ENCODE measurements around the gene CABP2.
"Not testable (repeated sequence)": the region's sequence is repeated elsewhere in the genome, so short reads cannot be mapped to it uniquely, and the experiment has no call there.

The CABP2 gene

DNA sequence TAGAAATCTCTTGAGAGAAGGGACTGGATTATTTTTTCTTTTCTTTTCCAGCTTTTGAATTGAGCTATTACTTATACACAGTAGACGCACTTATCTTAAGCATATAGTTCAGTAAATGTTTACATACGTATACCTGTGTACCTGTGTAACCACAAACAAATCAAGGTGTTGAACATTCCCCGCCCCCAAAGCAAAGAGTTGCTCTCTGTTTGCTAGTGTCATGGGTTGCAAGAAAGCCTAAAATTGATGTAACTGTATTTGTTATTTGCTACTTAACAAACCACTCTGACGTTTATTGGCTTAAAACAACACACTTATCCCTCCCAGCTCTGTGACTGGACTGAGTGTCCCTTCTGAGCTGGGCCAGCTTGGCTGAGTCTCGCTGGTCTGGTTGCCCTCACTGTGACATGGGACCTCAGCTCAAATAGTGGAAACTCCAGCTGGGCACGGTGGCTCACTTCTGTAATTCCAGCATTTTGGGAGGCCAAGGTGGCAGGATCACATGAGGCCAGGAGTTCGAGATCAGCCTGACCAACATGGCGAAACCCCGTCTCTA, 25.4 kb upstream of the CABP2 start:
- TF ChIP-seq, protein P1, sequence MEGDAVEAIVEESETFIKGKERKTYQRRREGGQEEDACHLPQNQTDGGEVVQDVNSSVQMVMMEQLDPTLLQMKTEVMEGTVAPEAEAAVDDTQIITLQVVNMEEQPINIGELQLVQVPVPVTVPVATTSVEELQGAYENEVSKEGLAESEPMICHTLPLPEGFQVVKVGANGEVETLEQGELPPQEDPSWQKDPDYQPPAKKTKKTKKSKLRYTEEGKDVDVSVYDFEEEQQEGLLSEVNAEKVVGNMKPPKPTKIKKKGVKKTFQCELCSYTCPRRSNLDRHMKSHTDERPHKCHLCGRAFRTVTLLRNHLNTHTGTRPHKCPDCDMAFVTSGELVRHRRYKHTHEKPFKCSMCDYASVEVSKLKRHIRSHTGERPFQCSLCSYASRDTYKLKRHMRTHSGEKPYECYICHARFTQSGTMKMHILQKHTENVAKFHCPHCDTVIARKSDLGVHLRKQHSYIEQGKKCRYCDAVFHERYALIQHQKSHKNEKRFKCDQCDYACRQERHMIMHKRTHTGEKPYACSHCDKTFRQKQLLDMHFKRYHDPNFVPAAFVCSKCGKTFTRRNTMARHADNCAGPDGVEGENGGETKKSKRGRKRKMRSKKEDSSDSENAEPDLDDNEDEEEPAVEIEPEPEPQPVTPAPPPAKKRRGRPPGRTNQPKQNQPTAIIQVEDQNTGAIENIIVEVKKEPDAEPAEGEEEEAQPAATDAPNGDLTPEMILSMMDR (IDR thresholded peaks at IDR 0.05; ENCODE audit: low read depth, low read length, missing control alignments), result no peak
- H3K27me3 ChIP-seq (replicated peaks), result no peaks in the 10 kb centered on the region
- no peak overlapping the region for H3K4me3 ChIP-seq (ENCODE audit: low read depth, low read length)
- in situ Hi-C loops (cut with HindIII; ENCODE audit: low pct_ligation_motif_present, low sequenced_read_pairs), result no loop called here
- DNase-seq, result no peak
- H3K36me3 ChIP-seq (replicated peaks), result no peaks in the 10 kb centered on the region
- no peak overlapping the region for H3K27ac ChIP-seq

DNA sequence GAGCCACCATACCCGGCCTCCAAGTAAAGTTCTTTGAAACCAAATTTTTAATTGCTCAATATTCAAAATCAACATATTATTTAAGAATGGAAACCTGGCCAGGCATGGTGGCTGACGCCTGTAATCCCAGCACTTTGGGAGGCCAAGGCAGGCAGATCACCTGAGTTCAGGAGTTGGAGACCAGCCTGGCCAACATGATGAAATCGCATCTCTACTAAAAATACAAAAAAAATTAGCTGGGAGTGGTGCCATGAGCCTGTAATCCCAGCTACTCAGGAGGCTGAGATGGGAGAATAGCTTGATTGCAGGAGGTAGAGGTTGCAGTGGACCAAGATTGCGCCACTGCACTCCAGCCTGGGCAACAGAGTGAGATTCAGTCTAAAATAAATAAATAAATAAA, 24.9 kb upstream of the CABP2 start:
- in situ Hi-C loops (cut with HindIII; ENCODE audit: low pct_ligation_motif_present, low sequenced_read_pairs); H3K36me3 ChIP-seq (replicated peaks); H3K27ac ChIP-seq; H3K27me3 ChIP-seq (replicated peaks); H3K4me3 ChIP-seq (ENCODE audit: low read depth, low read length); DNase-seq: not testable (repeated sequence)

DNA sequence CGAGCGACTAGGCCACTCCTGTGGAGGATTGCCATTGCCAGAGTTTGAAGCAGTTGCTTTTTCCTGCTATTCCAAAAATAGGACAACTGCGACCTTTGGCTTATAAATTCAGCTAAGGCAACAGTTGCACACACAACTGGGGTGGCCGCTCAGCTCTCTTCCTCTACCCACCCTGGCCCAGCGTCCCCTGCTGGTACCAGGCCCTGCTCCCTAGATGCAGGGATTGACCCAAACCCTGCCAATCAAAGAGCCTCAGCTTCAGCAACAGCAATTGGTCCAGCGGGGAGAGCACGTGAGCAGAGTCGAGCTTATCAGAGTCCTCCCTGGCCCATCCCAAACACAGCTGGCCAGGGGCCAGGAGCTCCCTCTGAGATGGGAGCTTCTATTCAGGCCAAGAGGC, 22.0 kb upstream of the CABP2 start:
- no peaks in the 10 kb centered on the region for H3K36me3 ChIP-seq (replicated peaks)
- DNase-seq, result no peak
- no peaks in the 10 kb centered on the region for H3K27me3 ChIP-seq (replicated peaks)
- in situ Hi-C loops (cut with HindIII; ENCODE audit: low pct_ligation_motif_present, low sequenced_read_pairs), result no loop called here
- no peak overlapping the region for H3K4me3 ChIP-seq (ENCODE audit: low read depth, low read length)
- TF ChIP-seq, protein P1 (IDR thresholded peaks at IDR 0.05; ENCODE audit: low read depth, low read length, missing control alignments), result no peak
- no peak overlapping the region for H3K27ac ChIP-seq

DNA sequence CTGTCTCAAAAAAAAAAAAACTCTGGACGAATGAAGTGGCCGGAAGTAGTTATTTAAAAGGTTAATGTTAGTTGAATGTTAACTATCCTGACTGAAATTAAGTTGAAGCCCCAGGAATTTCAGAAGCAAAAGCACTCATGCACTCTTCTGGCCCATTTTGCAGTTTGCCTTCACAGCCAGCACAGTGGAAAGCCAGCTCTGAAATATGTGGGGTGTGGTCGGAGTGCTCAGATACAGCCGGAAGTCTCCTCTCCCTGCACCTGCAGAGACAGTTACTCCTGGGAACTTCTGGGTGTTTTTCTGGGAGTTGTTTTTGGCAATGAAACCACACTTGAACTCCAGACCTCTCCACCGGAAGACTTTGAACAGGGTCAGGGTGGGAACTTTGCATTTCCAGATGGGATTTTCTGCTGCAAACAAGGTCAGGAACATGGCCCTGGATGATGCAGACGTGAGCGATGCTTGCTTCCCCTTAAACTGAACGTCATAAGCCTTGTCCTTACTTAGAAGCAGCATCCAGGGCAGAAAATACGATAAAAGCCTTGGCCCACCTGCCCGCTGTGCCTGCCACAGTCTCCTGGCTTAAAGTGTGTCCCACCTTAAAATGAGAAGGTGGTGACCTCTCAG, 21.5 kb upstream of the CABP2 start:
- in situ Hi-C loops (cut with HindIII; ENCODE audit: low pct_ligation_motif_present, low sequenced_read_pairs), result no loop called here
- H3K36me3 ChIP-seq (replicated peaks), result no peaks in the 10 kb centered on the region
- no peak overlapping the region for H3K27ac ChIP-seq
- no peak overlapping the region for H3K4me3 ChIP-seq (ENCODE audit: low read depth, low read length)
- no peaks in the 10 kb centered on the region for H3K27me3 ChIP-seq (replicated peaks)
- TF ChIP-seq, protein P1 (IDR thresholded peaks at IDR 0.05; ENCODE audit: low read depth, low read length, missing control alignments), result no peak
- DNase-seq, result no peak

DNA sequence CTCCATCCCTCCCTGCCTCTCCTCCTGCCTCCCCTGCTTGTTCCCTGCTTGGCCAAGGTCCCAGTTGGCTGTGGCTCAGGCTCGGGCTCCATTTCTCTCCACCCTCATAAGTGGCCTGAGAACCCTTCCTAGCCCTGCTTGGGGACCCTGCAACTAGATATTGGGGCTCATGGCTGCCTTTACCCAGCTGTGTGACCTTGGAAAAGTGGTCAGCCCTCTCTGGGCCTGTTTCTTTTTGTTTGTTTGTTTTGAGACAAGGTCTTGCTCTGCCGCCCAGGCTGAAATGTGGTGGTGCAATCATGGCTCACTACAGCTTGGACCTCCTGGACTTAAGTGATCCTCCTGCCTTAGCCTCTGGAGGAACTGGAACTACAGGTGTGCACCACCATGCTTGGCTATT, 20.3 kb upstream of the CABP2 start:
- H3K27me3 ChIP-seq (replicated peaks), result no peaks in the 10 kb centered on the region
- no peak for DNase-seq
- H3K36me3 ChIP-seq (replicated peaks), result no peaks in the 10 kb centered on the region
- H3K27ac ChIP-seq, result no peak overlapping the region
- TF ChIP-seq, protein P1 (IDR thresholded peaks at IDR 0.05; ENCODE audit: low read depth, low read length, missing control alignments), result no peak
- in situ Hi-C loops (cut with HindIII; ENCODE audit: low pct_ligation_motif_present, low sequenced_read_pairs), result no loop called here
- H3K4me3 ChIP-seq (ENCODE audit: low read depth, low read length), result no peak overlapping the region

DNA sequence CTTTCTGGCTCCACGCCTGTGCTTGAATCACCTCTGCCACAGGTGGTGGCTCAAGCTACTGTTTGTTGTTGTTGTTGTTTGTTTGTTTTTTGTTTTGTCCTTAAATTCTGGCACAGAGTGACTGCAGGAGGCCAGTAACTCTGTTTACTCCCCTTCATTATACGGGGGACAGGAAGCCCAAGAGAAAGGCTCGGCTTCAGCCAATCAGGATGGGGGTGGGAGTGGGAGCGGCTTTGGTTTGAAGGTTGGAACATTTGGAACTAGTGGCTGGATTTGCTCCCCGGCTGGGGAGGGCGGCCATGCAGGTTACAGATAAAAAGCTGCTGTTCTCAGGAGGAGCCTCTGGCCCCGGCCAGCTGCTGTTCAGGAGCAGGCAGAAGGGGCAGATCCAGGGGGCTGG, 19.7 kb upstream of the CABP2 start:
- TF ChIP-seq, protein P1 (IDR thresholded peaks at IDR 0.05; ENCODE audit: low read depth, low read length, missing control alignments), result no peak
- Histone ChIP-seq H3K27me3 (replicated peaks) (no peaks in the 10 kb centered on the region), H3K36me3 (replicated peaks) (no peaks in the 10 kb centered on the region), H3K27ac (no peak overlapping the region), H3K4me3 (ENCODE audit: low read depth, low read length) (no peak overlapping the region)
- in situ Hi-C loops (cut with HindIII; ENCODE audit: low pct_ligation_motif_present, low sequenced_read_pairs), result no loop called here
- DNase-seq, result no peak
